DOHH2 (cell line): ENCODE measurements around the gene AGTRAP.

Source experiments
- EZH2phosphoT487 ChIP-seq: fragments of 200-600 bp; sonication (generic); IDR thresholded peaks from 2 replicates; pipeline ENCODE4 v1.6.1; 2017; ENCODE audit warnings: borderline replicate concordance, mild to moderate bottlenecking, antibody characterized with exemption, low read length, moderate library complexity, mixed read lengths
- TF ChIP-seq, protein P1 (sequence below): fragments of 200-600 bp; sonication (generic); IDR thresholded peaks from one replicate; pipeline ENCODE4 v1.5.1; 2014; ENCODE audit warnings: antibody characterized with exemption, mild to moderate bottlenecking, low read depth, low read length; ENCODE audit not compliant: poor library complexity, severe bottlenecking

DNA sequence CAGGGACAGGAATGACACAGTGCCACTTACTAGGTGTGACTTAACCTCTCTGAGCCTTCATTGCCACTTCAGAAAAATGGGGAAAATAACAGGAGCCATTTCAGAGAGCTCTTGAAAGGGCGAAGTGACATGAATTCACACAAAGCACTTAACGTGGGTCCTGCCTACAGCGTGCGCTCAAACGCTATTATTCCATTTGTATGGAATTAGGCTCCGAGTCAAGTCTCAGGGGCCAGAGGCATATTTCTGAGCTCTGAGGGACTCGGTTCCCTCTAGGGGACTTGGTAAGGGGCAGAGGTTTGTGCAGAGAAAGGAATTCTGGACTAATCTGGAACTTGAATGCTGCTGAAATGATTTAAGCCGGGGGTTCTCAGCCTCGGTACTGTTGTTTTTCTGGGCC, 30.3 kb upstream of the AGTRAP start:
- TF ChIP-seq, protein P1, sequence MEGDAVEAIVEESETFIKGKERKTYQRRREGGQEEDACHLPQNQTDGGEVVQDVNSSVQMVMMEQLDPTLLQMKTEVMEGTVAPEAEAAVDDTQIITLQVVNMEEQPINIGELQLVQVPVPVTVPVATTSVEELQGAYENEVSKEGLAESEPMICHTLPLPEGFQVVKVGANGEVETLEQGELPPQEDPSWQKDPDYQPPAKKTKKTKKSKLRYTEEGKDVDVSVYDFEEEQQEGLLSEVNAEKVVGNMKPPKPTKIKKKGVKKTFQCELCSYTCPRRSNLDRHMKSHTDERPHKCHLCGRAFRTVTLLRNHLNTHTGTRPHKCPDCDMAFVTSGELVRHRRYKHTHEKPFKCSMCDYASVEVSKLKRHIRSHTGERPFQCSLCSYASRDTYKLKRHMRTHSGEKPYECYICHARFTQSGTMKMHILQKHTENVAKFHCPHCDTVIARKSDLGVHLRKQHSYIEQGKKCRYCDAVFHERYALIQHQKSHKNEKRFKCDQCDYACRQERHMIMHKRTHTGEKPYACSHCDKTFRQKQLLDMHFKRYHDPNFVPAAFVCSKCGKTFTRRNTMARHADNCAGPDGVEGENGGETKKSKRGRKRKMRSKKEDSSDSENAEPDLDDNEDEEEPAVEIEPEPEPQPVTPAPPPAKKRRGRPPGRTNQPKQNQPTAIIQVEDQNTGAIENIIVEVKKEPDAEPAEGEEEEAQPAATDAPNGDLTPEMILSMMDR: no peak
- TF ChIP-seq EZH2phosphoT487: no peak
